Glomerular visceral epithelial cell (primary cell): ENCODE data around the gene DOCK9.
A peak's percentile ranks its signal among the peaks of the same experiment; 100 is the strongest.

ENCODE experiments used
- DNase-seq: peaks from one replicate; pipeline ENCODE4 v3.0.0-alpha.2; 2016; ENCODE audit errors: extremely low spot score

Gene DOCK9

GRCh38 chr13:98977568-98978265 lies at the start of gene DOCK9:
Gene DOCK9 (minus strand): TSS chr13:98978064. CDS start chr13:98977909, 155 bp downstream.
- DNase-seq = peak; percentile 84

DNA sequence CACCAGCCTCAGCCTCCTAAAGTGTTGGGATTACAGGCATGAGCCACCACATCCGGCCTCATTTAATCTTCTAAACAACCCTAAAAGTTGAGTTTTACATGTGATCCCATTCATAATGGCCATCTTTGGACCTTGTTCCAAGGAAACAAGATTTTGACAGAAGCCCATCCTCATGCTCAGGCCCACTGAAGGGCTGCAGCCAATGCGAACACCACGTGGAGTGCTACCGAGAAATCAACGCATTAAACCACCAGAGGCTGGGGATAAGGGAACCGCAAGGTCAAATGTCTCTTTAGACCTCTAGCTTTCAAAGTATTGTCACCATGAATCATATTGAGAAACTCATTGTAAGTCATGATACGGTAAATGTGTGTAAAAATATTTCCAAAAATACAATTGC lies 49.4 kb upstream of the DOCK9 start:
- DNase-seq = no peak

- DNase-seq = no peak
Measured at GRCh38 chr13:99022941-99023340, 45.1 kb upstream of the DOCK9 start.

- peak; percentile 25 for DNase-seq
Measured at GRCh38 chr13:99018418-99019180, 40.7 kb upstream of the DOCK9 start.

DNA sequence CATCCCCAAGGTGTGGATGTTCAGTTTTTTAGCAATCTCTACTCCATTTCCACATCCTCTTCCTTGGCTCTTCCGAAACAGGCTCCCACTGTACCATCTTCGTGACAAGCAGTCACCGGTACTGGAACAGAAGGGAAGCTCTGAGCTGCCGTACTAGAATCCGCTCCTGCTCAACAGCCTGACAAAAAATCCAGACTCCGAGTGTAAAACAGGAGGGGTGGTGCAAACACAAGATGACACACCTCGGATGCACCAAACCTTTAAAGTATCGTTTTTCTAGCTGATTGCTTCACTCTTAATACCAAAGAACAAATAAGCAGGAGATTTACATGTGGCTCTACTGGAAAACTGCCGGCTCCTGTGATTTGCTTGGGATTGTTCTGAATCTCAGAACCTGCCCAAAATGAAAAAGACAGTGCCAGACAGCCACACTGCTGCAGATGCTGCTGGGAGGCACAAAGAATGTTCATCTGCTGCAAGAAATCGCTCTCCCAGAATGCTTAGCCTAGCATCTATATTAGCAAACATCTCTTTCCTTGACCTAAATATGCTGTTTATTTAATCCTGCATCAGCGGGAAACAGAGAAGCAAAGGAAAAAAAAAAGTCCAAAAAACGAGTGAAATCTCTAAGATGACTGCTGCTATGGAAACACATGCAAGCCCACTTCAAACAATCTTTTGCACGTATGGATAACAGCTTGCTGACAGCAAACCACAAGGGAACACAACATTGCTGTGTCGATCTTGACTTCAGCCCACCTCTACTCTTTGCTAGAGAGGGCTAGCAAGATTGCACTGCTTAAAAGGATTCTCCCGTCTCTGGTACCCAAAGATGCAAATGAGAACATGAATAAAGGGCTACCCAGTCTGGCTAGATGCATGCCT lies 38.0 kb upstream of the DOCK9 start:
- DNase-seq = no peak

GRCh38 chr13:99014522-99014921 lies 36.7 kb upstream of the DOCK9 start:
- no peak for DNase-seq

GRCh38 chr13:99013951-99014350 lies 36.1 kb upstream of the DOCK9 start:
- DNase-seq = no peak

DNA sequence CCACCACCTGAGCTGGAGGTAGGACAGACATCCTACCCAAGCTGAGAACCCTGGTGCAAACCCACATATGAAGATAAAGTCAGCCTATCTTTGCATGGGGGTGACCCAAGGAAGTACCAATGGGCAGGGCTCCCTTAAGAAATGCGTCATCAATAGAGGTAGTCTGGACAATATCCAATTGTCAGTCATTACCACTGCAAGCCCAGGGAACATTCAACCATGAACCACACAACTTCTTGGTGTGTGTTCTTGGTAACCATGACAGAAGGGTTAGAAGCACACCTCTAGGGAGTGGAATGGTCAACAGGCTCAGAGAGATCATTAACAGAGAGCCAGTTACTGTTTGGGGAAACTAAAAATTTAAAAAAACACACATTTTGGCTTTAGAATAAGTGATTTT lies 34.7 kb upstream of the DOCK9 start:
- DNase-seq = peak; percentile 65

GRCh38 chr13:99009987-99010551 lies 32.2 kb upstream of the DOCK9 start:
- no peak for DNase-seq

- DNase-seq = no peak
Measured at GRCh38 chr13:99008577-99008976, 30.7 kb upstream of the DOCK9 start.

DNA sequence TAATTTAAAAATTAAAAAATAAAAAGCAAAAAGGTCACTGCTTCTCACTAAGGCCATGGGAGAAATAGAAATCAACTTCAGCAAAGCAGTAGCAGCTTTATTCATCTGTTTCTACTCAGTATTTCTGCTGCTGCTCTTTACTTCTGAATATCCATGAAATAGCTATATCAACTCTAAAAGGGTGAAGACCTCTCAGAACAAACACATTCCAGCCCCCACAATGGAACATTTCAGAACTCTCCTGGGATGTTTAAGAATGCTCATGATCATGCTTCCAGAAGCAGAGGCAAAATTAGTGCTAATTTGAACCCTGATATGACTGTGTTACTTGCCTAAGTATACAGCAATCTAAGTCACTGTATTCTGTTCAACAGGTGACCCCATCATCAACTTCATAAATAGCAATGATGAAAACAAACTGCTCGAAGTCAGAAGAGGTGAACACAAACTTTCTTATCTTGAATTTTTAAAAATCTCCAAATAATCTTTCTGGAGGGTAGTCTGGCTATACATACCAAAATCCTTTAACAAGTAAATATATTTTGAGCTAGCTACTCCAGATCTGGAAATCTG lies 29.6 kb upstream of the DOCK9 start:
- no peak for DNase-seq

DNA sequence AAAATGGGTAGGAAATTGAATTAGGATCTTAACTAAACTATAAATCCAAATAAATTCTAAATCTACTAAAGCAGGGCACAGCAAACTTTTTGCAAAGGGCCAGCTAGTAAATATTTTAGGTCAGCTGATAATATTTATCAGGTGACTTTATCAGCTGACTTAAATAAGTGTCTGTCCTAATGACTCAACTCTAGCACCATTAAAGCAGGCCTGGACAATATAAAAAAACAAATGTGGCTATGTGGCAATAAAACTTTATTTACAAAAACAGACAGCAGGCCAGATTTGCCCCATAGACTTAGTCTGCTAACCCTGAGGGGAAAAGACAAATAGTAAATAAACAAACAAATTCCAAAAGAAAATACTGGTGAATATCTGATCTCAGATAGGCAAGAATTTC lies 27.7 kb upstream of the DOCK9 start:
- DNase-seq = no peak

GRCh38 chr13:99004978-99005377 lies 27.1 kb upstream of the DOCK9 start:
- no peak for DNase-seq

GRCh38 chr13:99003851-99004471 lies 26.1 kb upstream of the DOCK9 start:
- no peak for DNase-seq

GRCh38 chr13:99003186-99003585 lies 25.3 kb upstream of the DOCK9 start:
- no peak for DNase-seq

- no peak for DNase-seq
Measured at GRCh38 chr13:99002172-99002710, 24.4 kb upstream of the DOCK9 start.

DNA sequence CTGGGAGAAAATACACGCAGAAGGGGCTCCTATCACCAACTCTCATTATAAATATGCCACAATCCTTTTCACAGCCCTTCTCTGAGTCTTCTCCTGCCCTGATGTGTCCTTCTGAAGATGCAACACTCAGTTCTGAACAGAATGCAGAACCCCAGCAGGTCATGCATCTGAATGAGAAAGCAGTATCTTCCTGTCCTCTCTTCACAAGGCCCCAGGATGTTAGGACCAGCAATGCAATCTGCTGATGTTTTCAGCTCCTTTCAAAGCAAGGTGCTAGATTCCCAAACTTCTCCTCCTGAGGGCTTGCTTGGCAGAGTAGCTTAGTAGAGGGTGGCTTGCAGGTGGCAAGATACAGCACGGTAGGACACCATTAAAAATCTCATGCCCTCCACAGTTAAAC lies 22.3 kb upstream of the DOCK9 start:
- no peak for DNase-seq

- DNase-seq = no peak
Measured at GRCh38 chr13:98999639-98999952, 21.7 kb upstream of the DOCK9 start.

DNA sequence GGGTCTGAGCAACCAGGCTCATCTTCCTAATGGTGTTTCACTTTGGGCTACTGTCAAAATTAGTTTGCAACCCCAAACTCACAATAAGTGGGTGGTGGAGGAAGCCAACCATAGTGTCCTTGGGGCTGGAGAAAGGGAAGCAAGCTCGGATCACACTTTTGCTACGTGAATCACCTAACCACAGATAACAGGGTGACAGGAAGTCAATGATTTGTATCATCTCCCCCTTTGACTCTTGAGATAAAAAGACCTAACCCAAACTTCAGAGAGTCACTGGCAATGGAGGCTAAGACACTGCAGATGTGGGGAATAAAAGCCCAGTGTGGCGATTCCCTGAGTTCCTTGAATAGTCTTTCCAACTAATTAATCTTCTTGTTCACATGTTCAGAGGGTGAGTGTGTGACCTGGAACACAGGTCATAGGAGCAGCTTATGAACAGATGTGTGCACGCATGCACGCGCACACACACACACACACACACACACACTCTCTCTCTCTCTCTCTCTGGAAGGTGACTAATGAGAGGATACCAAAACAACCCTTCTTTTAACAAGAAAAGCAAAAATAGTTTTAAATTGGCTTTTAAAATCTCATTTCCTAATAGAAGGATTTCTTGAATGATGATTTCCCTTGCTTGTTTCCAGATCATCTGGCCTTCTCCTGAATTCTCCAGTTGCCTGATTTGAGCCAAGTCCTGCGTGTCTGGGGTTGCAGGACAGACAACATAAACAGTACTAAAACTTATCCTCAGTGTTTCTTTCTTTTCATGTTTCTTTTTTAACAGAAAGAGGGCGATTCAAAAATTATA lies 21.2 kb upstream of the DOCK9 start:
- peak; percentile 59 for DNase-seq
